Stimulated activated CD4-positive, alpha-beta T cell treated with anti-CD3 and anti-CD28 coated beads, Interleukin-4, amount 100 ng/mL, for 48 hours (primary cell): ENCODE measurements around the gene EFTUD2.
"Not testable (repeated sequence)": the region's sequence is repeated elsewhere in the genome, so short reads cannot be mapped to it uniquely, and the experiment has no call there.

Source experiments
- DNase-seq, 2 donors: peaks; one replicate each; pipeline ENCODE4 v3.0.0-alpha.2; 2020; ENCODE audit warnings: low read depth in 2 of 2

EFTUD2 gene

GRCh38 chr17:44808656-44809388 is 90.4 kb downstream of the EFTUD2 start:
- DNase-seq = not testable (repeated sequence)

GRCh38 chr17:44808156-44808555 is 91.1 kb downstream of the EFTUD2 start:
- no peak for DNase-seq

DNA sequence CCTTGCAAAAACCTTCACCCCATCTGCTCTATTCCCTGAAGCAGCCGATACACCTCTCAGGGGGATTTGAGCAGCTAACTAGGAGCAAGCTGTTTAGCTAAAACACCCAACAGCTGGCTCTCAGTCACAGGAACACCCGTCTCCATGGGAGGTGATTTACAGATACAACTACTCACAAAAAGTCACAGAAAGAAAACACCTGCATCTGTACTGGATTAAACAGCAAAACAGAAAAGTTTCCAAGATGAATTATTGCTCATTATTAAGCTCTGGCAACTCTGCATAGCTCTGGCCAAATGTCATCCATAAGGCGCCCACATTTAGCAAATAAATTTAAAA is 91.5 kb downstream of the EFTUD2 start:
- no peak for DNase-seq

- DNase-seq = no peak
These were observed 92.0 kb downstream of the EFTUD2 start for GRCh38 chr17:44807093-44807816.

DNA sequence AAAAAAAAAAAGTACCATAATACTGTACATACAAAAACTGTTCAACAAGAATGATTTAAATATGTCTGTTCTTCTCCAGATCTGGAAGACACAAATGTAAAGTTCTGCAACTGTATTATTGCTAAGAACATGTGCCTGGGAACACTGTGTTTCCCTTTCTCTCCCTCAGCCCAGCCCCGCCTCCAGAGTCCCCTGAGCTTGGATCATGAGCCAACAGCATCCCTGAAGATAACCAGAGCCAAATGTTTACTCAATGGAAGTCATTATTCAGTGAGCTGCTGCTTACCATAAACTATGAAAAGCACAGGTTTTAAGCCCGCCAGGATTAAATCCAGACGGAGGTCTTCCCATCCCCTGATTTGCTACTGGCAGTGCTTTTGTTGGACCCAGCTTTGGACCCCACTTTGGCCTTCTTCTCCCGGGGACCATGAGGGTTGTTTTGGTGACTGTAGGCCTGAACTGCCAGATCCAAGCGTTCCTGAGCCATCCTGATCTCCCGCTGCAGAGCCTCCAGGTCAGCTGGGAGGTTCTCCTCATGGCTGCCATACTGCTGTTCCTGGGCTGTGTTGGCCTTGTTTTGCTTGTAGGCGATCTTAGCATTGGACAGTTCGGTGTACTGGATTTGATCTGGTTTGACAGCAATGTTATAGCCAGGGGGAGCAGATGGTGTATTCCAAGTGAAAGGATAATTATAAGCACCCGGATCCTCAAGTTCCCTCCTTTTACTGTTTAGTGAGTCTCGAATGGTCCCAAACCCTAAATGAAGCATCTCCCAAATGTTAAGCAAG is 94.7 kb downstream of the EFTUD2 start:
- no peak for DNase-seq

DNA sequence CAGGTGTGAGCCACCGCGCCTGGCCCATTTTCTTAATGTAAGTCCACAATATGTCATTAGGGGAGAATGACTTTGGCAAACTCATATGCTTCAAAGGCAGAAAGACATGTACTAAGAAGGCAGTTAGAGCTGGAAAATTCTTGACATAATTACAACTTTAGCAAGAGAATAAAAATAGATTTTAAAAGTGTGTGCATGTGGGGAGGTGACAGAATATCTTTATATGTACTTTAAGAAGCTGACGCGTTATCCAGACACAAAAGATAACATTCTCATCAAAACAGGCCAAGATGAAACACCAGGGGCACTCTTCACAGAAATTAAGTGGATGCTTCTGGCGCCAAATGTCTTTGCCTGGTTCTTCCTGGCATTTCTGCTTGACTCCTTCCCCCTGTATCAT is 97.4 kb downstream of the EFTUD2 start:
- no peak for DNase-seq
